B cell (primary cell): ENCODE measurements around the gene HAGHL. TPM values are rescaled to one million over a fixed set of nuclear protein-coding genes. Genes with fewer than 3 reads are reported as not detected.

ENCODE experiments used
- ATAC-seq: fragments of 200-7000 bp; cut with Tn5 transposase; one replicate; pipeline ENCODE4 v1.10.0; 2021; ENCODE audit warnings: low read depth, mild to moderate bottlenecking, moderate number of reproducible peaks, moderate library complexity
- CTCF ChIA-PET: fragments of 350-600 bp; sonication (Branson Sonifier 250); formaldehyde crosslinking; loops from one replicate; lab custom pipeline; 2021; ENCODE audit warnings: antibody characterized with exemption, inconsistent platforms; lab: Charles Lee
- POLR2A ChIA-PET: fragments of 350-600 bp; sonication (Branson Sonifier 250); formaldehyde crosslinking; loops from one replicate; lab custom pipeline; 2021; ENCODE audit warnings: antibody characterized with exemption; lab: Charles Lee
- DNase-seq: peaks from one replicate; pipeline ENCODE4 v3.0.0; 2013
- H2AFZ ChIP-seq: 2 replicates; pipeline ENCODE4 v1.6.1; 2012; ENCODE audit warnings: mild to moderate bottlenecking, low read depth, low read length; ENCODE audit not compliant: insufficient read depth, poor library complexity, severe bottlenecking
- H3K27ac ChIP-seq, 2 donors: 1 replicate in 1 of 2; 2 replicates in 1 of 2; pipeline ENCODE4 v1.5.1; 2012 to 2013; ENCODE audit warnings: low read length in 2 of 2, mild to moderate bottlenecking in 2 of 2, moderate library complexity in 1 of 2
- H3K27me3 ChIP-seq, 4 experiments: fragments of 200-600 bp in 1 of 4; sonication (generic) in 1 of 4; replicated peaks in 1 of 4; 1 replicate in 2 of 4; 2 replicates in 2 of 4; pipeline versions ENCODE4 v1.6.1 to v1.7.0; 2013 to 2016; ENCODE audit warnings: low read length in 3 of 4, mild to moderate bottlenecking in 2 of 4, mixed read lengths in 1 of 4, moderate library complexity in 1 of 4; ENCODE audit not compliant: insufficient read depth in 4 of 4, control insufficient read depth in 3 of 4; ENCODE audit errors: control extremely low read depth in 1 of 4
- H3K36me3 ChIP-seq, 2 experiments: replicated peaks in 1 of 2; 1 replicate in 1 of 2; 2 replicates in 1 of 2; pipeline versions ENCODE4 v1.6.1 to v1.7.1; 2013; ENCODE audit warnings: low read length in 1 of 2; ENCODE audit not compliant: insufficient read depth in 2 of 2, control insufficient read depth in 1 of 2; ENCODE audit errors: control extremely low read depth in 1 of 2, extremely low read depth in 1 of 2
- H3K4me1 ChIP-seq, 2 donors: fragments of 200-600 bp in 1 of 2; sonication (generic) in 1 of 2; 1 replicate in 1 of 2; 2 replicates in 1 of 2; pipeline versions ENCODE4 v1.5.1 to v1.6.1; 2013 to 2017; ENCODE audit warnings: low read length in 2 of 2; ENCODE audit not compliant: control insufficient read depth in 2 of 2, insufficient read depth in 2 of 2
- H3K4me2 ChIP-seq: replicated peaks from 2 replicates; pipeline ENCODE3; 2012; ENCODE audit warnings: mild to moderate bottlenecking, low read depth, low read length; ENCODE audit not compliant: poor library complexity, severe bottlenecking
- H3K4me3 ChIP-seq, 5 experiments: fragments of 200-600 bp in 1 of 5; sonication (generic) in 1 of 5; 1 replicate in 3 of 5; 2 replicates in 2 of 5; pipeline versions ENCODE4 v1.5.1 to v1.7.0; 2011 to 2016; ENCODE audit warnings: low read length in 4 of 5, mild to moderate bottlenecking in 4 of 5, low read depth in 2 of 5, control low read depth in 1 of 5, moderate library complexity in 1 of 5; ENCODE audit not compliant: insufficient read depth in 1 of 5; ENCODE audit errors: control extremely low read depth in 1 of 5, extremely low read depth in 1 of 5
- H3K79me2 ChIP-seq: fragments of 200-600 bp; sonication (generic); one replicate; pipeline ENCODE4 v1.6.0; 2016; ENCODE audit warnings: low read length; ENCODE audit not compliant: control insufficient read depth, insufficient read depth
- H3K9ac ChIP-seq: fragments of 200-600 bp; sonication (generic); 2 replicates; pipeline ENCODE4 v1.6.1; 2017; ENCODE audit warnings: mild to moderate bottlenecking, low read length, moderate library complexity
- H3K9me3 ChIP-seq, 3 donors: one replicate each; pipeline versions ENCODE4 v1.6.1 to v1.7.1; 2013; ENCODE audit warnings: low read length in 2 of 3; ENCODE audit not compliant: control insufficient read depth in 2 of 3, insufficient read depth in 1 of 3; ENCODE audit errors: control extremely low read depth in 1 of 3
- H4K20me1 ChIP-seq: 2 replicates; pipeline ENCODE4 v1.6.0; 2012; ENCODE audit warnings: mild to moderate bottlenecking, low read length; ENCODE audit not compliant: insufficient read depth, control insufficient read depth, poor library complexity, severe bottlenecking
- H3K27ac Mint-ChIP-seq: one replicate; pipeline ENCODE4 v1.8.0; 2021; ENCODE audit warnings: mixed read lengths
- H3K27me3 Mint-ChIP-seq: one replicate; pipeline ENCODE4 v1.8.0; 2021; ENCODE audit warnings: mixed read lengths
- H3K4me1 Mint-ChIP-seq: one replicate; pipeline ENCODE4 v1.8.0; 2021; ENCODE audit warnings: mixed read lengths
- H3K4me3 Mint-ChIP-seq: one replicate; pipeline ENCODE4 v1.8.0; 2021; ENCODE audit warnings: mixed read lengths
- H3K9me3 Mint-ChIP-seq: one replicate; pipeline ENCODE4 v1.8.0; 2022; ENCODE audit warnings: mixed read lengths; ENCODE audit not compliant: insufficient read depth
- EZH2 ChIP-seq: IDR thresholded peaks from 2 replicates; pipeline ENCODE4 v1.6.1; 2012; ENCODE audit warnings: borderline replicate concordance, low read depth, mild to moderate bottlenecking, moderate library complexity, low read length; ENCODE audit not compliant: insufficient read depth, poor library complexity, severe bottlenecking
- WGBS: methylation state at CpG from one replicate; pipeline ENCODE4 v1.1.5; 2013; ENCODE audit warnings: missing lambda C conversion rate; ENCODE audit not compliant: insufficient coverage; 5-methylcytosine and 5-hydroxymethylcytosine counted together
- intact Hi-C: fragments of 100-400 bp; cut with micrococcal nuclease; formaldehyde crosslinking; loops from one replicate; pipeline ENCODE4 v1.10.0; 2022
- polyA plus RNA-seq: library from polyadenylated mRNA; depleted of rRNA; stranded (reverse); fragments of >200 nt; gene quantifications from 2 replicates; pipeline ENCODE4 v1.2.3, GENCODE V29; 2012
- total RNA-seq, 2 donors: library from RNA; stranded (reverse); fragments of 120-200 nt in 1 of 2; gene quantifications; 1 replicate in 1 of 2; 2 replicates in 1 of 2; pipeline versions ENCODE4 v1.2.3 to v1.2.4, GENCODE V29; 2013 to 2022
- TF ChIP-seq, protein P1 (sequence below): fragments of 200-600 bp; IDR thresholded peaks from one replicate; pipeline ENCODE4 v1.8.0; 2022; ENCODE audit warnings: antibody characterized with exemption, mild to moderate bottlenecking

The HAGHL gene
- total and polyA plus RNA-seq, 2 donors (not counting 1 experiment from before 2014, with no cell fraction given), result 32.3 to 87.1 TPM

DNA sequence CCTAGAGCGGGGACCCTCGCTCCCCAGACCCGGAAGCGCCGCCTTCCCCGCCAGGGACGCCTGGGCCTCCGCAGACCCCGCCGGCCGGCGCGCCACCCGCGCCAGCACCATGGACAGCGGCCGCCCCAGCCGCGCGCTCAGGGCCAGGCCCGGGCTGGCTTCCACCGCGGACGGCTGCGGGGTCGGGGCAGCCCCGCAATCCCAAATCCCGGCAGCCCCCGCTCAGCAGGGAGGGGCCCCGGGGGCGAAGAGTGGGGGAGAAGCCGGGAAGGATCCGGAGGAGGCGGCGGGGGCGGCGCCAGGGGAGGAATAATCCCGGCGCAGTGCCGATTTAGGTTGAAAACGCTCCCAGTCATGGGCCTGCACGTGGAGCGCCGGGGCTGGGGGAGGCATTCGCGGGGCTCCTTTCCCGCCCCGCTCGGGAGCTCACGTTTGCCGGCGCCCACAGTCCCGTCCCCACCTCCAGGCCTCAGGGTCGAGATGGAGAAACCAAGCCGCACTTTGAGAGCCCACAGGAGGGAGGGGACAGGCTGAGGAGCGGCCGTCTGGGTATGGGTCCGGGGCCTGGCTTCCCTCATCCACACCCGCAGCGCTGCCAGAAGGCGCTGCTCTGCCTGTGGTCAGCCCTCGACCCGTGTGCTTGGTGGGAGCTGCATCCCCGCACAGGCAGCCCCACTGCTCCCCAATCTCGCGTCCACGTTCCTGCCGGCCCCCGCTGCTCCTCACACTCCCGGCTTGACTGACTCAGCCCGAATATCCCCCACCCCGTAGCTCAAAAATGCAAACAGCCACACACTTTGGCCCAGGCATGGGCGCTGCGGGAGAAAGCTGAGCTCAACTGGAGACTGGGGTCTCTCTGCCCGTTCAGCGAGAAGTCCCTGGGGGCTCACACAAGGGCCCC lies 26.0 kb upstream of the HAGHL start:
- H3K27me3 ChIP-seq, result peaks cover 0 to 72% (median 31%) of the 10 kb centered on the region in 4 experiments
- H3K27me3 Mint-ChIP-seq, result peaks cover 26% of the 10 kb centered on the region
- no peaks in the 10 kb centered on the region for H3K9me3 Mint-ChIP-seq
- intact Hi-C loops, result no loop called here
- WGBS, result 7% methylated on average over 76 of the region's 76 CpGs
- no peak overlapping the region for H3K27ac Mint-ChIP-seq
- no peaks in the 10 kb centered on the region for H4K20me1 ChIP-seq
- H3K79me2 ChIP-seq, result no peaks in the 10 kb centered on the region
- no peak overlapping the region for H2AFZ ChIP-seq
- H3K27ac ChIP-seq, result no peak overlapping the region
- no peaks in the 10 kb centered on the region for H3K36me3 ChIP-seq
- H3K4me1 Mint-ChIP-seq, result no peaks in the 10 kb centered on the region
- peaks cover 0 to 31% (median 0%) of the 10 kb centered on the region in 3 donors for H3K9me3 ChIP-seq
- TF ChIP-seq, protein P1, sequence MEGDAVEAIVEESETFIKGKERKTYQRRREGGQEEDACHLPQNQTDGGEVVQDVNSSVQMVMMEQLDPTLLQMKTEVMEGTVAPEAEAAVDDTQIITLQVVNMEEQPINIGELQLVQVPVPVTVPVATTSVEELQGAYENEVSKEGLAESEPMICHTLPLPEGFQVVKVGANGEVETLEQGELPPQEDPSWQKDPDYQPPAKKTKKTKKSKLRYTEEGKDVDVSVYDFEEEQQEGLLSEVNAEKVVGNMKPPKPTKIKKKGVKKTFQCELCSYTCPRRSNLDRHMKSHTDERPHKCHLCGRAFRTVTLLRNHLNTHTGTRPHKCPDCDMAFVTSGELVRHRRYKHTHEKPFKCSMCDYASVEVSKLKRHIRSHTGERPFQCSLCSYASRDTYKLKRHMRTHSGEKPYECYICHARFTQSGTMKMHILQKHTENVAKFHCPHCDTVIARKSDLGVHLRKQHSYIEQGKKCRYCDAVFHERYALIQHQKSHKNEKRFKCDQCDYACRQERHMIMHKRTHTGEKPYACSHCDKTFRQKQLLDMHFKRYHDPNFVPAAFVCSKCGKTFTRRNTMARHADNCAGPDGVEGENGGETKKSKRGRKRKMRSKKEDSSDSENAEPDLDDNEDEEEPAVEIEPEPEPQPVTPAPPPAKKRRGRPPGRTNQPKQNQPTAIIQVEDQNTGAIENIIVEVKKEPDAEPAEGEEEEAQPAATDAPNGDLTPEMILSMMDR, result no peak
- no peak for TF ChIP-seq EZH2
- ATAC-seq (no peak), DNase-seq (peak; percentile 59)
- peaks cover 18 to 20% of the 10 kb centered on the region in 2 donors for H3K4me1 ChIP-seq
- POLR2A ChIA-PET, result no interaction called here
- peak overlapping the region; percentile 30 for H3K4me2 ChIP-seq
- no peak overlapping the region for H3K9ac ChIP-seq
- H3K4me3 ChIP-seq, result no peak overlapping the region
- no peak overlapping the region for H3K4me3 Mint-ChIP-seq
- CTCF ChIA-PET, result interaction anchor here (1.2 kb wide), 1 partner anchor 12 kb away, joined by 3 read pairs; no protein-coding TSS in a partner anchor

DNA sequence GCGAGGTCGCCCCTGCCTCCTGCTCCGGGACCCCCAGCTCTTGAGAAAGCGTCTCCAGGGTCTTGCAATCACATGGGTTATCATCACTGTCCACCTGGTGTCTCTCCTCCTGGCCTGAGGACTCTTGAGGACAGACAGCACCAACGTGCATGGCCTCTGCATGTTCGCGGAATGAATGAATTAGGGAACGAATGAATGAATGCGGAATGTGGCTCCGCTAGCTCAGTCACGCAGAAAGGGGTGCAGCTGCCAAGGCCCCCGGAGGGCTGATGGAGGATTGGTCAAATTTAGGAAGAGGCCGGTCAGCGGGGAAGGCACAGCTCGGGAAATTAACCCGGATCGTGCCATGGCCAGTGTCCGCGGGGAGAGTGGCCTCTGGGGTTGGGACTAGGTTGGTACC lies 24.6 kb upstream of the HAGHL start:
- H3K4me2 ChIP-seq, result no peak overlapping the region
- WGBS, result 89% methylated on average over 19 of the region's 19 CpGs
- H3K79me2 ChIP-seq, result no peaks in the 10 kb centered on the region
- Mint-ChIP-seq H3K4me3 (no peak overlapping the region), H3K27ac (no peak overlapping the region), H3K27me3 (peaks cover 21% of the 10 kb centered on the region), H3K9me3 (no peaks in the 10 kb centered on the region), H3K4me1 (no peaks in the 10 kb centered on the region)
- DNase-seq (no peak), ATAC-seq (no peak)
- H3K27ac ChIP-seq, result no peak overlapping the region
- H4K20me1 ChIP-seq, result no peaks in the 10 kb centered on the region
- intact Hi-C loops, result no loop called here
- TF ChIP-seq EZH2, result no peak
- TF ChIP-seq, protein P1, result no peak
- peaks cover 0 to 40% (median 0%) of the 10 kb centered on the region in 3 donors for H3K9me3 ChIP-seq
- peaks cover 18 to 24% of the 10 kb centered on the region in 2 donors for H3K4me1 ChIP-seq
- ChIA-PET POLR2A (no interaction called here), CTCF (interaction anchor here (1.2 kb wide), 1 partner anchor 10 kb away, joined by 3 read pairs; no protein-coding TSS in a partner anchor)
- no peak overlapping the region for H2AFZ ChIP-seq
- H3K4me3 ChIP-seq, result no peak overlapping the region
- H3K9ac ChIP-seq, result no peak overlapping the region
- H3K27me3 ChIP-seq, result peaks cover 0 to 74% (median 36%) of the 10 kb centered on the region in 4 experiments
- H3K36me3 ChIP-seq, result no peaks in the 10 kb centered on the region
